Measurements from ENCODE around the gene MLLT3.

Gene MLLT3

GRCh38 chr9:20597862-20598261, 24.4 kb downstream of the MLLT3 start:
- Histone ChIP-seq H3K27ac (ENCODE audit: low read length) (no peak overlapping the region), H3K4me2 (ENCODE audit: low read length) (no peak overlapping the region), H3K4me3 (ENCODE audit: low read length) (no peak overlapping the region), H4K20me1 (ENCODE audit: insufficient read depth, low read length) (no peaks in the 10 kb centered on the region), H3K36me3 (replicated peaks; ENCODE audit: low read depth, low read length) (no peaks in the 10 kb centered on the region), H3K9ac (ENCODE audit: low read length) (no peak overlapping the region), H3K9me3 (ENCODE audit: insufficient read depth, low read length) (no peaks in the 10 kb centered on the region), H3K27me3 (ENCODE audit: low read depth, low read length) (no peaks in the 10 kb centered on the region), H2AFZ (ENCODE audit: low read depth, low read length) (no peak overlapping the region), H3K79me2 (ENCODE audit: low read length) (no peaks in the 10 kb centered on the region), H3K4me1 (ENCODE audit: low read length) (peaks cover 8% of the 10 kb centered on the region)
- no peak for TF ChIP-seq EZH2phosphoT487 (IDR thresholded peaks at IDR 0.05; ENCODE audit: low read depth)
- TF ChIP-seq CTCF (IDR thresholded peaks at IDR 0.05; ENCODE audit: low read depth, low read length) = no peak

GRCh38 chr9:20594608-20595007, 27.7 kb downstream of the MLLT3 start:
- Histone ChIP-seq H3K27me3 (ENCODE audit: low read depth, low read length) (no peaks in the 10 kb centered on the region), H3K4me2 (ENCODE audit: low read length) (no peak overlapping the region), H3K27ac (ENCODE audit: low read length) (no peak overlapping the region), H3K79me2 (ENCODE audit: low read length) (no peaks in the 10 kb centered on the region), H2AFZ (ENCODE audit: low read depth, low read length) (no peak overlapping the region), H4K20me1 (ENCODE audit: insufficient read depth, low read length) (no peaks in the 10 kb centered on the region), H3K9ac (ENCODE audit: low read length) (no peak overlapping the region), H3K4me1 (ENCODE audit: low read length) (no peaks in the 10 kb centered on the region; the same call in 1 of the 2 replicates), H3K4me3 (ENCODE audit: low read length) (no peak overlapping the region), H3K36me3 (replicated peaks; ENCODE audit: low read depth, low read length) (no peaks in the 10 kb centered on the region), H3K9me3 (ENCODE audit: insufficient read depth, low read length) (no peaks in the 10 kb centered on the region)
- no peak for TF ChIP-seq CTCF (IDR thresholded peaks at IDR 0.05; ENCODE audit: low read depth, low read length)
- no peak for TF ChIP-seq EZH2phosphoT487 (IDR thresholded peaks at IDR 0.05; ENCODE audit: low read depth)

- Histone ChIP-seq H3K4me2 (ENCODE audit: low read length) (no peak overlapping the region), H3K27me3 (ENCODE audit: low read depth, low read length) (no peaks in the 10 kb centered on the region), H3K9ac (ENCODE audit: low read length) (no peak overlapping the region), H3K4me1 (ENCODE audit: low read length) (no peaks in the 10 kb centered on the region; the same call in 1 of the 2 replicates), H2AFZ (ENCODE audit: low read depth, low read length) (no peak overlapping the region), H3K36me3 (replicated peaks; ENCODE audit: low read depth, low read length) (no peaks in the 10 kb centered on the region), H3K9me3 (ENCODE audit: insufficient read depth, low read length) (no peaks in the 10 kb centered on the region), H3K79me2 (ENCODE audit: low read length) (no peaks in the 10 kb centered on the region), H4K20me1 (ENCODE audit: insufficient read depth, low read length) (no peaks in the 10 kb centered on the region), H3K4me3 (ENCODE audit: low read length) (no peak overlapping the region), H3K27ac (ENCODE audit: low read length) (no peak overlapping the region)
- TF ChIP-seq CTCF (IDR thresholded peaks at IDR 0.05; ENCODE audit: low read depth, low read length) (no peak), EZH2phosphoT487 (IDR thresholded peaks at IDR 0.05; ENCODE audit: low read depth) (no peak)
Observed at GRCh38 chr9:20593537-20593936, 28.8 kb downstream of the MLLT3 start.

- no peaks in the 10 kb centered on the region for H4K20me1 ChIP-seq (ENCODE audit: insufficient read depth, low read length)
Observed at GRCh38 chr9:20593105-20593504, 29.2 kb downstream of the MLLT3 start.

More at GRCh38 chr9:20593105-20593504, 29.2 kb downstream of the MLLT3 start:
- Histone ChIP-seq H3K79me2 (ENCODE audit: low read length) (no peaks in the 10 kb centered on the region), H3K27me3 (ENCODE audit: low read depth, low read length) (no peaks in the 10 kb centered on the region), H3K4me1 (ENCODE audit: low read length) (no peaks in the 10 kb centered on the region; the same call in 1 of the 2 replicates), H3K4me3 (ENCODE audit: low read length) (no peak overlapping the region), H3K9ac (ENCODE audit: low read length) (no peak overlapping the region), H3K36me3 (replicated peaks; ENCODE audit: low read depth, low read length) (no peaks in the 10 kb centered on the region), H3K27ac (ENCODE audit: low read length) (no peak overlapping the region), H2AFZ (ENCODE audit: low read depth, low read length) (no peak overlapping the region), H3K4me2 (ENCODE audit: low read length) (no peak overlapping the region), H3K9me3 (ENCODE audit: insufficient read depth, low read length) (no peaks in the 10 kb centered on the region)
- TF ChIP-seq EZH2phosphoT487 (IDR thresholded peaks at IDR 0.05; ENCODE audit: low read depth) (no peak), CTCF (IDR thresholded peaks at IDR 0.05; ENCODE audit: low read depth, low read length) (no peak)

Measured in OCI-LY3 (cell line).